Activated CD8-positive, alpha-beta memory T cell treated with anti-CD3 and anti-CD28 coated beads for 4 hours (primary cell): Measurements from ENCODE around the gene ZRANB1.

Experiments used
- DNase-seq, 2 donors: peaks; one replicate each; pipeline ENCODE4 v3.0.0-alpha.2; 2020; ENCODE audit warnings: low read depth in 2 of 2

Gene ZRANB1

GRCh38 chr10:124921261-124921660 lies 20.7 kb upstream of the ZRANB1 start:
- DNase-seq: no peak

- DNase-seq: no peak
Measured at GRCh38 chr10:124923684-124924083, 18.2 kb upstream of the ZRANB1 start.

- no peak for DNase-seq
Measured at GRCh38 chr10:124926548-124926947, 15.4 kb upstream of the ZRANB1 start.

- DNase-seq: no peak
Measured at GRCh38 chr10:124928087-124928486, 13.8 kb upstream of the ZRANB1 start.

GRCh38 chr10:124928545-124928944 lies 13.4 kb upstream of the ZRANB1 start:
- no peak for DNase-seq

- DNase-seq: no peak
Measured at GRCh38 chr10:124935946-124936345, 6.0 kb upstream of the ZRANB1 start.

- DNase-seq: no peak
Measured at GRCh38 chr10:124936813-124937212, 5.1 kb upstream of the ZRANB1 start.

- DNase-seq: no peak
Measured at GRCh38 chr10:124939290-124939689, 2.6 kb upstream of the ZRANB1 start.

GRCh38 chr10:124942317-124943169 lies 620 bp downstream of the ZRANB1 start:
- DNase-seq: no peak

- no peak for DNase-seq
Measured at GRCh38 chr10:124943301-124944092, 1.6 kb downstream of the ZRANB1 start.

- no peak for DNase-seq
Measured at GRCh38 chr10:124944982-124945381, 3.1 kb downstream of the ZRANB1 start.

GRCh38 chr10:124946945-124947344 lies 5.0 kb downstream of the ZRANB1 start:
- no peak for DNase-seq

GRCh38 chr10:124949543-124949942 lies 7.6 kb downstream of the ZRANB1 start:
- DNase-seq: no peak

- DNase-seq: no peak
Measured at GRCh38 chr10:124952123-124952522, 10.2 kb downstream of the ZRANB1 start.

GRCh38 chr10:124953421-124953820 lies 11.5 kb downstream of the ZRANB1 start:
- DNase-seq: no peak

GRCh38 chr10:124955243-124955642 lies 13.3 kb downstream of the ZRANB1 start:
- DNase-seq: no peak

GRCh38 chr10:124955868-124956267 lies 13.9 kb downstream of the ZRANB1 start:
- DNase-seq: no peak

- DNase-seq: no peak
Measured at GRCh38 chr10:124956764-124957163, 14.8 kb downstream of the ZRANB1 start.

- DNase-seq: no peak
Measured at GRCh38 chr10:124957404-124957947, 15.6 kb downstream of the ZRANB1 start.

GRCh38 chr10:124959564-124959963 lies 17.6 kb downstream of the ZRANB1 start:
- no peak for DNase-seq

- DNase-seq: no peak
Measured at GRCh38 chr10:124961248-124961570, 19.3 kb downstream of the ZRANB1 start.

GRCh38 chr10:124962421-124962820 lies 20.5 kb downstream of the ZRANB1 start:
- DNase-seq: no peak
